ENCODE results near the gene USP1.

USP1 gene

DNA sequence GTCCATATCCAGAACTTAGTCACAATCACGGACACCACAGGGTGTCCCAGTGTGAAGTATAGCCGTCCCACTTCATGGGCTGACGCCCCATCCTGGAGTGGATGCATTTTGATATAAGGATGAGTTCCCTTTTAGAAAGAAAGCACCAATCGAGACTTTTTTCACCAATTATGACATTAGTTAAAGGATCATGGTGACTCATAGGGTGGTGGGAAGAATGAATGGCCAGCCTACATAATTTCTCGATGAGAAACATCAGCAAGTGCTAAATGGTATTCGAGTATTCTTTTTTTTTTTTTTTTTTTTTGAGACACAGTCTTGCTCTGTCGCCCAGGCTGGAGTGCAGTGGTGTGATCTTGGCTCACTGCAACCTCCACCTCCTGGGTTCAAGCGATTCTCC is 38.5 kb upstream of the USP1 start:
- Histone ChIP-seq H3K4me1 (ENCODE audit: control insufficient read depth, insufficient read depth, low read length, poor library complexity, severe bottlenecking) (no peaks in the 10 kb centered on the region), H3K36me3 (ENCODE audit: control insufficient read depth, insufficient read depth, low read length) (no peaks in the 10 kb centered on the region), H3K27me3 (replicated peaks; ENCODE audit: control insufficient read depth, insufficient read depth, low read length, poor library complexity, severe bottlenecking) (no peaks in the 10 kb centered on the region), H3K9me3 (ENCODE audit: control insufficient read depth, low read length) (no peaks in the 10 kb centered on the region), H3K4me3 (ENCODE audit: insufficient read depth, low read depth, low read length, poor library complexity, severe bottlenecking) (no peak overlapping the region), H3K27ac (ENCODE audit: insufficient read depth, low read length, poor library complexity, severe bottlenecking) (no peak overlapping the region)
- DNase-seq = no peak

DNA sequence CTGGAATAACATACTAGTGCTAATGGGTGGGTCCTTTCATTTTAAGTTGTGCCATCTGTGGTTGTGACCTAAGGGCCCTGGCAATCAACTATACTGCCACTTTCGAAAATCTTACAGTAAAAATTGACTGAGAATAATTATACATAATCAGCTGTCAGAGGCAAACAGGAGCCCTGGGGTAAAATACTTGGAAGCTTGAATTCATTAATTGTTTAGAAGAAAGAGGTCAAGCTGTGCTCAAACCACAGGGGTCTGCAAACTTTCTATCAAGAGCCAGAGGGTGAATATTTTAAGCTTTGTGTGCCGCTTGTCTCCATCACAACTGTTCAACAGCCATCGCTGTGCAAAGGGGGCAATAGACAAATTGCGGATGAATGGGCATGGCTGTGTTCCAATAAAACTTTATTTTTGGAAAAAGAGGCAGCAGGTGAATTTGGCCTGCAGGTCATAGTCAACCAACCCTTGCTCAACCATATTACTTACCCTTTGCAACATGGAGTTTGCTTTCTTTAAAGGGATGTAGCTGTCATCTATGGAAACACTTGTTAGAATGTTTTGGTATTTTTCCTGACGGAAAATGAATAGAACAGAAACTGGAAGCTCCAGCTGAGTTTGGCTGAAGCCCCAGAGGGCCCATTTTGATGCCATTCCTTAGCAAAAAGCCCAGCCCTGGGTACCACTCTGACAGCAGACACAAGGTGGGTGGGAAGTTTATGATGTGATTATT is 35.7 kb upstream of the USP1 start:
- no peak for DNase-seq
- H3K27ac ChIP-seq (ENCODE audit: insufficient read depth, low read length, poor library complexity, severe bottlenecking) = no peak overlapping the region
- no peak overlapping the region for H3K4me3 ChIP-seq (ENCODE audit: insufficient read depth, low read depth, low read length, poor library complexity, severe bottlenecking)
- H3K4me1 ChIP-seq (ENCODE audit: control insufficient read depth, insufficient read depth, low read length, poor library complexity, severe bottlenecking) = no peaks in the 10 kb centered on the region
- no peaks in the 10 kb centered on the region for H3K27me3 ChIP-seq (replicated peaks; ENCODE audit: control insufficient read depth, insufficient read depth, low read length, poor library complexity, severe bottlenecking)
- no peaks in the 10 kb centered on the region for H3K36me3 ChIP-seq (ENCODE audit: control insufficient read depth, insufficient read depth, low read length)
- H3K9me3 ChIP-seq (ENCODE audit: control insufficient read depth, low read length) = no peaks in the 10 kb centered on the region

DNA sequence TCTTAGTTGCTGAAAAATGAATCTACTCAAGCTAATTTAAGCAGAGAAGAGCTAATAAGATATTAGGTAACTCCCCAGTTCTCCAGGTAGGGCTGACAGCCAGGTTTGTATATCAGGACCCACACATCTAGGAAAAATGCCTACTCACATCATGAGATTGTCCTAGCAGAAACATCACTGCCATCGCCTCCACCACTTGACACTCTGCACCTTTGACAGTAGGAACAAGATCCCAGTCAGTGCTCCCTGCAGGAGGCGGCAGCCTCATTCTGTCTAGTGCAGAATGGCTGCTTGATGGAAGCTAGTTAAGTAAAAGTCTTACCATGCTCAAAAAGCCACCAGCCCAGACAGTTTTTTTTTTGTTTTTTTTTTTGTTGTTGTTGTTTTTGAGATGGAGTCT is 31.6 kb upstream of the USP1 start:
- H3K36me3 ChIP-seq (ENCODE audit: control insufficient read depth, insufficient read depth, low read length) = no peaks in the 10 kb centered on the region
- no peaks in the 10 kb centered on the region for H3K4me1 ChIP-seq (ENCODE audit: control insufficient read depth, insufficient read depth, low read length, poor library complexity, severe bottlenecking)
- no peak for DNase-seq
- H3K27me3 ChIP-seq (replicated peaks; ENCODE audit: control insufficient read depth, insufficient read depth, low read length, poor library complexity, severe bottlenecking) = no peaks in the 10 kb centered on the region
- H3K27ac ChIP-seq (ENCODE audit: insufficient read depth, low read length, poor library complexity, severe bottlenecking) = no peak overlapping the region
- H3K9me3 ChIP-seq (ENCODE audit: control insufficient read depth, low read length) = no peaks in the 10 kb centered on the region
- H3K4me3 ChIP-seq (ENCODE audit: insufficient read depth, low read depth, low read length, poor library complexity, severe bottlenecking) = no peak overlapping the region

DNA sequence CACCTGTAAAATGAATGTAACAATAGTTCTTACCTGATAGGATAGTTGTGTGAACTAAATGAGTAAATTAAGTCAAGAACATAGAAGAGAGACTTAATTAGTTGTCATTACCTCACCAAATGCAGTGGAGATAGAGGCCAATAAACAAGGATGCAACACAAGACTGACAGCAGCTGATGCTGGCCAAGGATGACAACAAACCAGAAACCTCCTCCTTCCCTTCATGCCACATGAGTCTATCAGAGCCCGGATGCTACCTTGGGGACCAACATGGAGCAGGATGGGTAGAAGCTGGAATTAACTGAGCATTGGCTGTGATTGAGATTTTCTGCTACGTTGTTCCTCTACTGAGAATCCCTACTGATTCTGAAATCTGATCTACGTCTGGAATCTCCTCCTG is 30.3 kb upstream of the USP1 start:
- H3K9me3 ChIP-seq (ENCODE audit: control insufficient read depth, low read length) = no peaks in the 10 kb centered on the region
- no peaks in the 10 kb centered on the region for H3K27me3 ChIP-seq (replicated peaks; ENCODE audit: control insufficient read depth, insufficient read depth, low read length, poor library complexity, severe bottlenecking)
- no peak overlapping the region for H3K4me3 ChIP-seq (ENCODE audit: insufficient read depth, low read depth, low read length, poor library complexity, severe bottlenecking)
- no peaks in the 10 kb centered on the region for H3K36me3 ChIP-seq (ENCODE audit: control insufficient read depth, insufficient read depth, low read length)
- no peaks in the 10 kb centered on the region for H3K4me1 ChIP-seq (ENCODE audit: control insufficient read depth, insufficient read depth, low read length, poor library complexity, severe bottlenecking)
- no peak overlapping the region for H3K27ac ChIP-seq (ENCODE audit: insufficient read depth, low read length, poor library complexity, severe bottlenecking)
- no peak for DNase-seq

DNA sequence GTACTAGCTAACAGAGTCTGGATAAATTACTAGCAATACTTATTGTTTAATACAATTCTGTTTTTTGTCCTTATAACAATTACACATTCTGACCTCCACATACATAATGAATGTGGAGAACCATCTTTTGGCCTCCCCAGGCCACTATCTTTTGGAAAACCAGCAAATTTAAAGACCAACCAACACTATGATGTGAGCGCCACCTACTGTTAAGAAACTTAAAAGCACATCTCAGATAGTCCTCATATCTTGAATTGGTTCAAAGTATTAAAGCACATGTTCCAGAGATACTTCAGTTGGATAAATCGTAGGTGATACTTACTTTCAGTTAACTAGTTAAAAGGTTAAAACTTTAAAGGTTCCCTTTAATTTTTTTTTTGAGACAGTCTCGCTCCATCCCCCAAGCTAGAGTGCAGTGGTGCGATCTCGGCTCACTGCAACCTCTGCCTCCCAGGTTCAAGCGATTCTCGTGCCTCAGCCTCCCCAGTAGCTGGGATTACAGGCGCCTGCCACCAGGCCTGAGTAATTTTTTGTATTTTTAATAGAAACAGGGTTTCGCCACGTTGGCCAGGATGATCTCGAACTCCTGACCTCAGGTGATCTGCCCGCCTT is 29.3 kb upstream of the USP1 start:
- Histone ChIP-seq H3K4me1 (ENCODE audit: control insufficient read depth, insufficient read depth, low read length, poor library complexity, severe bottlenecking) (no peaks in the 10 kb centered on the region), H3K4me3 (ENCODE audit: insufficient read depth, low read depth, low read length, poor library complexity, severe bottlenecking) (no peak overlapping the region), H3K27ac (ENCODE audit: insufficient read depth, low read length, poor library complexity, severe bottlenecking) (no peak overlapping the region), H3K27me3 (replicated peaks; ENCODE audit: control insufficient read depth, insufficient read depth, low read length, poor library complexity, severe bottlenecking) (no peaks in the 10 kb centered on the region), H3K36me3 (ENCODE audit: control insufficient read depth, insufficient read depth, low read length) (no peaks in the 10 kb centered on the region), H3K9me3 (ENCODE audit: control insufficient read depth, low read length) (no peaks in the 10 kb centered on the region)
- DNase-seq = no peak

- Histone ChIP-seq H3K4me3 (ENCODE audit: insufficient read depth, low read depth, low read length, poor library complexity, severe bottlenecking) (no peak overlapping the region), H3K9me3 (ENCODE audit: control insufficient read depth, low read length) (no peaks in the 10 kb centered on the region), H3K36me3 (ENCODE audit: control insufficient read depth, insufficient read depth, low read length) (no peaks in the 10 kb centered on the region), H3K4me1 (ENCODE audit: control insufficient read depth, insufficient read depth, low read length, poor library complexity, severe bottlenecking) (no peaks in the 10 kb centered on the region), H3K27ac (ENCODE audit: insufficient read depth, low read length, poor library complexity, severe bottlenecking) (no peak overlapping the region), H3K27me3 (replicated peaks; ENCODE audit: control insufficient read depth, insufficient read depth, low read length, poor library complexity, severe bottlenecking) (no peaks in the 10 kb centered on the region)
- no peak for DNase-seq
These were observed 21.2 kb upstream of the USP1 start for GRCh38 chr1:62415687-62416086.

- DNase-seq = no peak
- H3K27me3 ChIP-seq (replicated peaks; ENCODE audit: control insufficient read depth, insufficient read depth, low read length, poor library complexity, severe bottlenecking) = no peaks in the 10 kb centered on the region
- no peaks in the 10 kb centered on the region for H3K4me1 ChIP-seq (ENCODE audit: control insufficient read depth, insufficient read depth, low read length, poor library complexity, severe bottlenecking)
- no peak overlapping the region for H3K4me3 ChIP-seq (ENCODE audit: insufficient read depth, low read depth, low read length, poor library complexity, severe bottlenecking)
- H3K36me3 ChIP-seq (ENCODE audit: control insufficient read depth, insufficient read depth, low read length) = no peaks in the 10 kb centered on the region
- no peaks in the 10 kb centered on the region for H3K9me3 ChIP-seq (ENCODE audit: control insufficient read depth, low read length)
- H3K27ac ChIP-seq (ENCODE audit: insufficient read depth, low read length, poor library complexity, severe bottlenecking) = no peak overlapping the region
These were observed 19.4 kb upstream of the USP1 start for GRCh38 chr1:62417351-62417999.

GRCh38 chr1:62420214-62420613 is 16.6 kb upstream of the USP1 start:
- no peak overlapping the region for H3K4me3 ChIP-seq (ENCODE audit: insufficient read depth, low read depth, low read length, poor library complexity, severe bottlenecking)
- no peaks in the 10 kb centered on the region for H3K27me3 ChIP-seq (replicated peaks; ENCODE audit: control insufficient read depth, insufficient read depth, low read length, poor library complexity, severe bottlenecking)
- H3K4me1 ChIP-seq (ENCODE audit: control insufficient read depth, insufficient read depth, low read length, poor library complexity, severe bottlenecking) = no peaks in the 10 kb centered on the region
- DNase-seq = no peak
- no peak overlapping the region for H3K27ac ChIP-seq (ENCODE audit: insufficient read depth, low read length, poor library complexity, severe bottlenecking)
- H3K9me3 ChIP-seq (ENCODE audit: control insufficient read depth, low read length) = no peaks in the 10 kb centered on the region
- H3K36me3 ChIP-seq (ENCODE audit: control insufficient read depth, insufficient read depth, low read length) = no peaks in the 10 kb centered on the region

DNA sequence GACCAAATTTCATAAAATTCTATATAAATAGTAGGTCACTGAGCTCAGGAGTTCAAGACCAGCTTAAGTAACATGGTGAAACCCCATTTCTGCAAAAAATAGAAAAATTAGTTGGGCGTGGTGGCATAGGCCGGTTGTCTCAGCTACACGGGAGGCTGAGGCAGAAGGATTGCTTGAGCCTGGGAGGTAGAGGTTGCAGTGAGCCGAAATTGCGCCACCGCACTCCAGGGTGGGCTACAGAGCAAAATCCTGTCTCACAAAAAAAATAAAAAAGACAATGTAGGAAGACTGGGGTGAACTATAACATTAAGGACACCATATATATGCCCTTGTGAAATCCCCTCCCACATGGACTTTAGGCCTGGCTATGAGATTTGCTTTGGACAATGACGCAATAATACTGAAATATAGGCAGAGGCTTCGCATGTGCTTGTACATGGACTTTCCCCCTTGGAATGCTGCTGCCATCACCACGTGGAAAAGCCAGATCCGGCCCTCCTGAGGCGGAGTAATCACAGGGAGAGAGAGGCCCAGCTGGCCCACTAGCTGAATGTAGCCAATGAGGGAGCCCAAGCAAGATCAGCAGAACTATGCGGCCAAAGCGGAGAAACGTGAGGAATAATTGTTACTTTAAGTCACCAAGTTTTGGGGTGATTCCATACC is 13.1 kb upstream of the USP1 start:
- Histone ChIP-seq H3K4me1 (ENCODE audit: control insufficient read depth, insufficient read depth, low read length, poor library complexity, severe bottlenecking) (no peaks in the 10 kb centered on the region), H3K9me3 (ENCODE audit: control insufficient read depth, low read length) (no peaks in the 10 kb centered on the region), H3K27me3 (replicated peaks; ENCODE audit: control insufficient read depth, insufficient read depth, low read length, poor library complexity, severe bottlenecking) (no peaks in the 10 kb centered on the region), H3K36me3 (ENCODE audit: control insufficient read depth, insufficient read depth, low read length) (no peaks in the 10 kb centered on the region), H3K27ac (ENCODE audit: insufficient read depth, low read length, poor library complexity, severe bottlenecking) (no peak overlapping the region), H3K4me3 (ENCODE audit: insufficient read depth, low read depth, low read length, poor library complexity, severe bottlenecking) (no peak overlapping the region)
- DNase-seq = no peak

- no peak for DNase-seq
- no peak overlapping the region for H3K4me3 ChIP-seq (ENCODE audit: insufficient read depth, low read depth, low read length, poor library complexity, severe bottlenecking)
- H3K4me1 ChIP-seq (ENCODE audit: control insufficient read depth, insufficient read depth, low read length, poor library complexity, severe bottlenecking) = no peaks in the 10 kb centered on the region
- H3K9me3 ChIP-seq (ENCODE audit: control insufficient read depth, low read length) = no peaks in the 10 kb centered on the region
- no peaks in the 10 kb centered on the region for H3K27me3 ChIP-seq (replicated peaks; ENCODE audit: control insufficient read depth, insufficient read depth, low read length, poor library complexity, severe bottlenecking)
- no peaks in the 10 kb centered on the region for H3K36me3 ChIP-seq (ENCODE audit: control insufficient read depth, insufficient read depth, low read length)
- no peak overlapping the region for H3K27ac ChIP-seq (ENCODE audit: insufficient read depth, low read length, poor library complexity, severe bottlenecking)
These were observed 12.4 kb upstream of the USP1 start for GRCh38 chr1:62424411-62424810.

Data from effector memory CD4-positive, alpha-beta T cell (primary cell).